Right renal pelvis (tissue), 4 donors: Measurements from ENCODE around the gene DYSF. TPM values are rescaled to one million over a fixed set of nuclear protein-coding genes. Genes with fewer than 3 reads are reported as not detected.

Experiments used
- DNase-seq, 4 donors: peaks; one replicate each; pipeline ENCODE4 v3.0.0-alpha.2; 2013; ENCODE audit warnings: low read depth in 4 of 4, low spot score in 3 of 4, missing footprints in 1 of 4
- polyA plus RNA-seq, 4 donors: library from polyadenylated mRNA; unstranded; fragments of 120-200 nt; gene quantifications; one replicate each; pipeline ENCODE4 v1.2.1, GENCODE V29; 2013; ENCODE audit not compliant: insufficient read length in 4 of 4

Gene DYSF
- polyA plus RNA-seq, 4 donors = 17.1 to 22.6 (median 18.4) TPM

GRCh38 chr2:71563872-71564271, 110.5 kb downstream of the DYSF start:
- no peak for DNase-seq

- no peak for DNase-seq
These were observed 111.0 kb downstream of the DYSF start for GRCh38 chr2:71564361-71564760.

DNA sequence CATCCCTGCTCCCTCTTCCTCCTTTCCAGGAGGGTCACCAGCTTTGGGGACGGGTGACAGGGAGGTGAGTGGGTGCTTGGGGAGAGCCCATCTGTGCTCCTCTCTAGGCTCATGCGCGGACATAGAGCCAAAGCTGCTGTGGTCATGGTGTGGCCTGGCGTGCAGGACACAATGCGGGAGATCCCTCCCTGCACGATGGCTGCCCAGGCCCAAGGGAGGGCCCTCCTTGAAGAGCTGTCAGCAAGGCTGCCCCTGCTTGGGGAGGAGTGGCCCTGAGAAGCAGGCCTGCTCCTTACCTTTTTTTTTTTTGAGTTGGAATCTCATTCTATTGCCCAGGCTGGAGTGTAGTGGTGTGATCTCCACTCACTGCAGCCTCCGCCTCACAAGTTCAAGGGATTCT, 111.4 kb downstream of the DYSF start:
- no peak for DNase-seq

GRCh38 chr2:71566372-71566771, 113.0 kb downstream of the DYSF start:
- no peak for DNase-seq

- DNase-seq = no peak
These were observed 114.3 kb downstream of the DYSF start for GRCh38 chr2:71567625-71568024.

- no peak for DNase-seq
These were observed 114.7 kb downstream of the DYSF start for GRCh38 chr2:71568103-71568502.

DNA sequence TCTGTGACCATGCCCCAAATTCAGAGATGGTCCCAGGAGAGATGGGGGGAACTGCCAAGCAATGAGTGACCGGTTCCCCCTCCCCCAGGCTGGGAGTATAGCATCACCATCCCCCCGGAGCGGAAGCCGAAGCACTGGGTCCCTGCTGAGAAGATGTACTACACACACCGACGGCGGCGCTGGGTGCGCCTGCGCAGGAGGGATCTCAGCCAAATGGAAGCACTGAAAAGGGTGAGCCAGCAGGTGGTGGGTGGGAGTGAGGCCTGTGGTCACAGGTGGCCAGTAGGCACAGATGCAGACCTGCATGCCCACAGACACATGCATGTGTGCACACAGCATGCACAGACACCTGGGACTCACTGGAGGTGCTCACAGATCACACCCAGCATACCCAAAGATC, 117.2 kb downstream of the DYSF start:
- no peak for DNase-seq

DNA sequence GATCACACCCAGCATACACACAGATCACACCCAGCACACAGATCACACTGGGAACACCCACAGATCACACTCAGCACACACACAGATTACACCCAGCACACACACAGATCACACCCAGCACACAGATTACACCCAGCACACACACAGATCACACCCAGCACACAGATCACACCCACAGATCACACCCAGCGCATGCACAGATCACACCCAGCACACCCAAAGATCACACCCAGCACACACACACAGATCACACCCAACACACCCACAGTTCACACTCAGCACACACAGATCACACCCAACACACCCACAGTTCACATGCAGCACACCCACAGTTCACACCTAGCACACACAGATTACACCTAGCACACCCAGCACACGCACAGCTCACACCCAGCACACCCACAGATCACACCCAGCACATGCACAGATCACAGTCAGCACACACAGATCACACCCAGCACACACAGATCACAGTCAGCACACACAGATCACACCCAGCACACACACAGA, 117.6 kb downstream of the DYSF start:
- DNase-seq = no peak

- DNase-seq = no peak
These were observed 118.6 kb downstream of the DYSF start for GRCh38 chr2:71571945-71572344.

- no peak for DNase-seq
These were observed 122.6 kb downstream of the DYSF start for GRCh38 chr2:71575966-71576365.

DNA sequence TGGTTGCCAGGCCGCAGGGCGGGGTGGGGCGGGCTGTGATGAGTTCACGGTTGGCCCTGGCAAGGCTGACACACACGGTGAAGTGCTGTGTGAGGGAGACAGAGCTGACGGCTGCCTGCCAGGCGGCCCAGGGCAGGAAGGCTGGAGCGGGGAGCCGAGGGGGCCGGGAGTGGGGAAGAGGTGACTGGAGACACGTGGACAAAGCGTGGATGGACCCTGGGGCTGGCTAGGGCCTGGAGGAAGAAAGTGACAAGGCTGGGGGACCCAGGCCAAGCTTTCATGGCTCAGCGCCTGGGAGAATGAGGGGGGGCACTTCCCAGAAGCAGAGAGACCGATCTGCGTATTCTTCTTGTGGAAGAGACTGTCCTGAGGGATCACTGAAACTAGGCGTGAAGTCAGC, 123.2 kb downstream of the DYSF start:
- no peak for DNase-seq

- DNase-seq = no peak
These were observed 123.8 kb downstream of the DYSF start for GRCh38 chr2:71577209-71577608.

- DNase-seq = no peak
These were observed 125.5 kb downstream of the DYSF start for GRCh38 chr2:71578767-71579342.

DNA sequence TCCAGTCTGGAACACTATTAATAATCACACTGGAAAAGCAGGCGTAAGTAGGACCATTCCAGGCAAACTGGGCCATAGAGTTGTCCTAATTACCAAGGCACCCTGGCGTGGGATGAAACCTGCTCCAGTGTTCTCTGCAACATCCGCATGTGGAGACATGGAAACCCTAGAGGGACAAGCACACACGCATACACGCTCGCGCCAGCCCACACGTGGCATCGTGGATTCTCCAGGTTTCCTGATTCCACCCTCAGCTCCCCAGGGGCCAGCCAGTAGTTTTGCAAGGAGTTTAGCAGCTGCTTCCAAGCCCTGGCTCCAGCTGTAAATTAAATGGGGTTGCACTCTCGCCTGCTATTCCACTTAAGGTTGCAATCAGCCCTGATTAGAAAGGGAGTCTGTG, 127.7 kb downstream of the DYSF start:
- DNase-seq = no peak

DNA sequence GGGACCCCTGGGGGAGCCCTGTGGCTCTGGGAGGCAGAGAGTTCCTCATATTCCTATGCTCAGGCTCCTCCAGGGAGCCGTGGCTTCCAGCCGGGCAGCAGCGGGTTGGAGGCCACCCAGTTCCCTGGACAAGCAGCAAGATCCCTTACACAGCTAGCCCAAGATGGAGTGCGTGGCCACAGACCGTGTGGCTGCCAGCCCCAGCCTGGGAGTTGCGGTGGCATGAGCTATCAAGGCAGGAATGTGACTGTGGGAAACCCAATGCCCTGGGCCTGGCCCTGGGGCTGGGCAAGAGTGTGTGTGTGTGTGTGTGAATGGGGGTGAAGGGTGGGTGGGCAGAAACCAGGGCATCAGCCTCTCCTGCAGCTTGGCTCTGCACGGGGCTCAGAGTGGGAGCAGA, 130.5 kb downstream of the DYSF start:
- no peak for DNase-seq

- DNase-seq = no peak
These were observed 133.1 kb downstream of the DYSF start for GRCh38 chr2:71586471-71586870.

- no peak for DNase-seq
These were observed 134.2 kb downstream of the DYSF start for GRCh38 chr2:71587509-71588073.

GRCh38 chr2:71588497-71589170, 135.3 kb downstream of the DYSF start:
- no peak for DNase-seq

- no peak for DNase-seq
These were observed 136.4 kb downstream of the DYSF start for GRCh38 chr2:71589763-71590162.

DNA sequence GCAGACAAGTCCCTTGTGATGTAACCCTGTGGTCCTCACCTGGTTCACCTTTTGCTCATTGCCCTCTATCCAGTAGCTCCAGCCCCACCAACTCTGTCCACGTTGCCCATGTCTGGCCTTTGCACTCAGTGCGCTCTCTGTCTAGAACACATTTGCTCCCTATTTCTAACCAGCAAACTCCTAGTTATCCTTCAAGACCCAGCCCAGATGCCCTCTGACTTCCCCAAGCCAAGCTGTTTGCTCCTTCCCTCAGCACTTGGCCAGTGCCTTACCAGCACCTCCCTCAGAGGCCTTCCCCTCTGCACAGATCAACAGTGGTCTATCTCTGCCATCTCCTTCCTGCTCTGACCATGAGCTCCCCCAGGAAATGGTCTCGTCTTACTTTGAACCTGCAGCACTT, 137.7 kb downstream of the DYSF start:
- DNase-seq = no peak

- DNase-seq = no peak
These were observed 138.9 kb downstream of the DYSF start for GRCh38 chr2:71592181-71592711.

GRCh38 chr2:71595569-71595968, 142.2 kb downstream of the DYSF start:
- no peak for DNase-seq
